GM19351 (cell line): ENCODE results near the gene ABCC4.
"Not testable (repeated sequence)": the region's sequence is repeated elsewhere in the genome, so short reads cannot be mapped to it uniquely, and the experiment has no call there.

Experiments used
- ATAC-seq: cut with Tn5 transposase; IDR thresholded peaks from one replicate; pipeline ENCODE4 v1.9.1; 2021; ENCODE audit warnings: mild to moderate bottlenecking, moderate library complexity; ENCODE audit not compliant: unreplicated experiment

The ABCC4 gene

GRCh38 chr13:95300625-95301182, 547 bp downstream of the ABCC4 start:
- ATAC-seq, result peak; percentile 51

- no peak for ATAC-seq
Measured at GRCh38 chr13:95298971-95299621, 2.2 kb downstream of the ABCC4 start.

GRCh38 chr13:95298169-95298965, 2.9 kb downstream of the ABCC4 start:
- ATAC-seq, result no peak

DNA sequence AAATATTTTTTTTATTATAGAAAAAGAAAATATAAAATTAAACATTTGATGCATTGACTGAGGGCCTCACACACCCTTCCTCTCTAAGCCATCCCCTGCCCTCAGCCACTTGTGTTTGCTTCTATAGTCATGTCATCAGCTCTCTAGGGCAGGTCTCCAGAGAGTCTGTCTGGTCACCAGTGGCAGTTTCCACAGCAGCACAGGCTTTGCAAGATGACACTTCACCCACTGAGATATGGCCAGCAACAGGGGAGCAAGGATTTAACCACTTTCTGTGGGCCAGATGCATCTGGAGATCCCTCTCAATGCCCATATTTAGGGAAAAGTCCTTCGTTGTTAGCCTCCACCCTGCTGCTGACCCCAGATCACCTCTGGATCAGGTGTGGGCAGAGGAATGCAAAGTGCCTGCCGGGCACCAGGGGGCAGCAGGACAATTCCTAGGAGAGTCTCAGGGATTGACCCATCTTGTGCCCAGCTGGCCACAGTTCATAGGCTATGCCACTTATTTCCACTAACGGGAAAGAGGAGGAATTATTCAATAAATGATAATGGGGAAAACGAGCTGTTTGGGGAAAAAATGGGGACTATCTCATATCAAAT, 4.8 kb downstream of the ABCC4 start:
- ATAC-seq, result no peak

DNA sequence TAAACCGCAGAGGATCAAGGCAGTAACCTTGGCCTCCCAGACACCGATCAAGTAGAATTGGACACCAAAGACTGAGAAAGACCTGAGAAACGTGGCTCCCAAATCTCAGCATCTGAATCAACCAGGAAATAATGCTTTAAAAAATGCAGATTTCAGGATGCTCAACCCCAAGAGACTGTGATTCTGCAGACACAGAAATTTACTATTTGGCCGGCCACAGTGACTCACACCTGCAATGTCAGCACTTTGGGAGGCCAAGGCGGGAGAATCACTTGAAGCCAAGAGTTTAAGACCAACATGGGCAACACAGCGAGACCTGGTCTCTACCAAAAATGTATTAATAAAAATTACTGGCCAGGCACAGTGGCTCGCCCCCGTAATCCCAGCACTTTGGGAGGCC, 6.2 kb downstream of the ABCC4 start:
- ATAC-seq, result no peak

- ATAC-seq, result no peak
Measured at GRCh38 chr13:95292622-95293021, 8.6 kb downstream of the ABCC4 start.

DNA sequence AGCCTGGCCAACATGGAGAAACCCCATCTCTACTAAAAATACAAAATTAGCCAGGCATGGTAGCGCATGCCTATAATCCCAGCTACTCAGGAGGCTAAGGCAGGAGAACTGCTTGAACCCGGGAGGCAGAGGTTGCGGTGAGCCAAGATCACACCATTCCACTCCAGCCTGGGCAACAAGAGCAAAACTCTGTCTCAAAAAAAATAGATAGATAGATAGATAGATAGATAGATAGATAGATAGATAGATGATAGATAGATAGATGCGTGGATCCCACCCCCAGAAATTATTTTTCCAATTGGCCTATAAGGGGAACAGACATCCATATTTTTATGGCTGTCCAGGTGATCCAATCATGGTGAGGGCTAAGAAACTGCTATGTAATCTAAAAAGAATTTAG, 11.3 kb downstream of the ABCC4 start:
- not testable (repeated sequence) for ATAC-seq

GRCh38 chr13:95289020-95289444, 12.2 kb downstream of the ABCC4 start:
- no peak for ATAC-seq

DNA sequence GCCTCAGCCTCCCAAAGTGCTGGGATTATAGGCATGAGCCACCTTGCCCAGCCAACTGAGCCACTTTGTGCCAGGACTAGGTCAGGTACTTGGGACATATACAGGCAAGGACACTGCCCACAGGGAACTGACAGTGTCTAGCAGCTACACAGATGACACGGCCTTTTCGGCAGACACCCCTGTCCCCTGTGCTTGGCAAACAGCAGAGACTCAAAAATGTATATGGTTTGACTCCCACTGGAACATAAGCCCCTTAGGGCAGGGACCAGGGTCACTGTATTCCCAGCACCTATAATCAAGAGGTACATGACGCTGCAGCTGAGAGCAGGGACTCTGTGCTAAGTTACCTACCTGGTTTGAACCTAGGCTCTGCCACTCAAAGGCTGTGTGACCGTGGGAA, 16.8 kb downstream of the ABCC4 start:
- no peak for ATAC-seq

GRCh38 chr13:95279016-95279415, 22.2 kb downstream of the ABCC4 start:
- ATAC-seq, result no peak

DNA sequence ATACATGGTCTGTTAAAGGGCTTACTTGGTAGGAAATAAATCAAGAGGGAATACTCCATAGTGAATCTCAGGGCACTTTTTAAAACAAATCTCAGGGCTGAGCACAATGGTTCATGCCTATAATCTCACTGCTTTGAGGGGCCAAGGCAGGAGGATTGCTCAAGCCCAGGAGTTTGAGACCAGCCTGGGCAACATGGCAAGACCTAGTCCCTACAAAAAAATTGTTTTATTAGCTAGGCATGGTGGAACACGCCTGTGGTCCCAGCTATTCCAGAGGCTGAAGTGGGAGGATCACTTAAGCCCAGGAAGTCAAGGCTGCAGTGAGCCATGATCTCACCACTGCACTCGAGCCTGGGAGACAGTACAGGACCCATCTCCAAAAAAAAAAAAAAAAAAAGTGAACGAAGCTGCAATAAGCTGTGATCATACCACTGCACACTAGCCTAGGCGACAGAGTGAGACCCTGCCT, 25.2 kb downstream of the ABCC4 start:
- ATAC-seq, result no peak

GRCh38 chr13:95275322-95276036, 25.8 kb downstream of the ABCC4 start:
- no peak for ATAC-seq

- not testable (repeated sequence) for ATAC-seq
Measured at GRCh38 chr13:95273592-95274132, 27.6 kb downstream of the ABCC4 start.

- not testable (repeated sequence) for ATAC-seq
Measured at GRCh38 chr13:95272076-95272475, 29.2 kb downstream of the ABCC4 start.

GRCh38 chr13:95269756-95270155, 31.5 kb downstream of the ABCC4 start:
- no peak for ATAC-seq

DNA sequence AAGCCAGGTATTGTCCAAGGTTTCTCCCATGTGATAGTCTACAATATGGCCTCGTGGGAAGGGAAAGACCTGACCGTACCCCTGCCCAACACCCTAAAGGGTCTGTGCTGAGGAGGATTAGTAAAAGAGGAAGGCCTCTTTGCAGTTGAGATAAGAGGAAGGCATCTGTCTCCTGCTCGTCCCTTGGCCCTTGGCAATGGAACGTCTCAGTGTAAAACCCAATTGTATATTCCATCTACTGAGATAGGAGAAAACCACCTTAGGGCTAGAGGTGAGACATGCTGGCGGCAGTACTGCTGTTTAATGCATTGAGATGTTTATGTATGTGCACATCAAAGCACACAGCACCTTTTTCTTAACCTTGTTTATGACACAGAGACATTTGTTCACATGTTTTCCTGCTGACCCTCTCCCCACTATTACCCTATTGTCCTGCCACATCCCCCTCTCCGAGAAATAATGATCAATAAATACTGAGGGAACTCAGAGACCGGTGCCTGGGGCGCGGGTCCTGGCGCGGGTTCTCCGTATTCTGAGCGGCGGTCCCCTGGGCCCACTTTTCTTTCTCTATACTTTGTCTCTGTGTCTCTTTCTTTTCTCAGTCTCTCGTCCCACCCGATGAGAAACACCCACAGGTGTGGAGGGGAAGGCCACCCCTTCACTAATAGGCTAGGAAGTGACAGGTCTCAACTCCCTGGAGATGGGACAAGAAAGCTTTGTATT, 32.7 kb downstream of the ABCC4 start:
- not testable (repeated sequence) for ATAC-seq

- ATAC-seq, result no peak
Measured at GRCh38 chr13:95267662-95268342, 33.4 kb downstream of the ABCC4 start.

GRCh38 chr13:95264225-95264624, 37.0 kb downstream of the ABCC4 start:
- no peak for ATAC-seq

- ATAC-seq, result no peak
Measured at GRCh38 chr13:95262837-95263384, 38.3 kb downstream of the ABCC4 start.
